Kidney glomerular epithelial cell (primary cell): ENCODE measurements around the gene FLOT2.
"Not testable (repeated sequence)": the region's sequence is repeated elsewhere in the genome, so short reads cannot be mapped to it uniquely, and the experiment has no call there.

Experiments used
- DNase-seq: peaks from one replicate; lab custom pipeline; 2025; lab: John Stamatoyannopoulos, UW

The FLOT2 gene

GRCh38 chr17:28873839-28874238 is 23.7 kb downstream of the FLOT2 start:
- no peak for DNase-seq

DNA sequence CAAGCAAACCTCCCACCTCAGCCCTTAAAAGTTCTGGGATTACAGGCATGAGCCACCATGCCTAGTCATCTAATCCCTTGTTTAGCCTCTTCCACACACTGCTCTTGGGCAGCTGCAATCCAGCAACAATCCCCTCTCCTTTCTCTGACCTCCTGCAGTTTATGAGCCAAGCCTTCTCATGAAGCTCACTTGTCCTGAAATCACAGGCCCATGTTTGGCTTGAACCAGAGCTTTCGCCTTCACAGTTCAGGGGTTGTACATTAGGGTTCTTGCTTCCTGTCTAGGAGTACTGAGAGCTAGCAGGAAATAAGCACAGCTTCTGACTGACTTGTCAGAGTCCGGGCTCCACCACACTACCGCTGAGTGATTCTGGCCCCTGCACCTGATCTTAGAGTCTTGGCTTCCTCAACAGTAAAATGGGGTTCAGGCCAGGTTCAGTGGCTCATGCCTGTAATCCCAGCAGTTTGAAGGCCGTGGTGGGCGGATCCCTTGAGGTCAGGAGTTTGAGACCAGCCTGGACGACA is 26.4 kb downstream of the FLOT2 start:
- DNase-seq: no peak

DNA sequence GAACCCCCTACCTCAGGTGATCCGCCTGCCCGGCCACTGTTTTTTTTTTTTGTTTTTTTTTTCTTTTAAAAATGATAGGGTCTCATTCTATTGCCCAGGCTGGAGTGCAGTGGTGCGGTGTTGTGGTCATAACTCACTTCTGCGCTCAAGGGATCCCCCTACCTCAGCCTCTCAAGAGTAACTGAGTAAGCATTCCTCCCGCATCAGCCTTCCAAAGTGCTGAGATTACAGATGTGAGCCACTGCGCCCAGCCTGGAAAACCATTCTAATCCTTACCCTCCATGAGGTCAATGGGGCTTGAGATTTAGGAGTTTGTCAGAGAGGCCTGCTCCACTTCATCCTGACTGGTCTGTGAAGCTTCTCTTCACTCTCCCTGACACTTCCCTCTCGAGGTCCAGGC is 30.3 kb downstream of the FLOT2 start:
- DNase-seq: no peak

DNA sequence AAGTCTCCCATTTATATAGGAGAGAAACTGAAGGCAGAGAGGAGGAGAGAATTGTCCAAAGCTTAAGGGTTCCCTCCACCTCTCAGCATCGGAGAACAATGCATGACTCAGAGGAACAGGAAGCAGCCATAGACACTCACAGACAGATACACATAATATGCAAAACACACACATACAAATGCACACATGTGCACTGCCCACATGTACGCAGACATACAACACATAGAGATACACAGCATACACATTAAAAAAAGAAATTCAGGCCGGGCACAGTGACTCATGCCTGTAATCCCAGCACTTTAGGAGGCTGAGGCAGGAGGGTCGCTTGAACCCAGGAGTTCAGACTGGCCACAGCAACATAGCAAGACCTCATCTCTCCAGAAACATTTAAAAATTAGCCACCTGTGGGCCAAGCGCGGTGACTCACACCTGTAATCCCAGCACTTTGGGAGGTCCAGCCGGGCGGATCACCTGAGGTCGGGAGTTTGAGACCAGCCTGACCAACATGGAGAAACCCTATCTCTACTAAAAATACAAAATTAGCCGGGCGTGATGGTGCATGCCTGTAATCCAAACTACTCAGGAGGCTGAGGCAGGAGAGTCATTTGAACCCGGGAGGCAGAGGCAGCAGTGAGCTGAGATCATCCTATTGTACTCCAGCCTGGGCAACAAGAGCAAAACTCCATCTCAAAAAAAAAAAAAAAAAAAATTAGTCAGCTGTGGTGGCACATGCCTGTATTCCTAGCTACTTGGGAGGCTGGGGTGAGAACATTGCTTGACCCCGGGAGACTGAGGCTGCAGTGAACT is 31.4 kb downstream of the FLOT2 start:
- peak; percentile 4 for DNase-seq

GRCh38 chr17:28864991-28865849 is 32.3 kb downstream of the FLOT2 start:
- DNase-seq: no peak

DNA sequence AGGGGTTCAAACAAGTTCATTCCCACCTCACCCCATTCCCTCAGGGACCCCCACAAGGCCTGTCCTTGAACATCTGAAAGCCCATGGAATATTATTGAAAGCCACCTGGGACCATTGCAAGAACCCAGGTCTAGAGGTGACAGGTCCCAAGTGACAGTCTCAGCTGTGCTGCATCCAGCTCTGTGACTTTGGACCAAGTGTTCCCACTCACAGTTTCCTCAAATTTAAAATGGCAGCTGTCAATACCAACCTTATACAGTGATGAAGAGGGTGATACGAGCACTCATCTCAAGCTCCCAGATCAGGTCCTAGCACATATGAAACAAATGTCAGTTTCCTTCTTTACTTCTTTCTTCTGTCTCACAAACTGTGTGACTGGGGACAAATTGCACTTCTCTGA is 33.6 kb downstream of the FLOT2 start:
- no peak for DNase-seq

DNA sequence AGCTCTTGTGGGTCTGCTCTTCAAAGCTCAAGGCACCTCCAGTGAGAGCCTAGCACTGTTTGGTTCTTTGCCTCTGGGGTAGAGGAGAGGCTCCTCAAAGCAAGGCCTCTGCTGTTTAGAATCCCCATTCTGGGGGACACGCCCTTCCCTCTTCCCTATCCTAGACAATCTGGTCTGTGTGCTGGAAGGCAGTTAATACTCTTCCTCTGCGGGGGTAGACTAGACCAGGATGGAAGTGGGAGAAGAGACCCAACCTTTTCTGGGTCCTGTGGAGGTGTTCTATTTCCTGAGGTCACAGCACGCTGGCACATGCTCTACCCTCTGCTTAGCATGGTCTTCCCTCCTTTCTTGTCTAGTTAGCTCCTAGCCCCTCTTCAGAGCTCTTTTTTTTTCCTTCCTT is 35.0 kb downstream of the FLOT2 start:
- no peak for DNase-seq

DNA sequence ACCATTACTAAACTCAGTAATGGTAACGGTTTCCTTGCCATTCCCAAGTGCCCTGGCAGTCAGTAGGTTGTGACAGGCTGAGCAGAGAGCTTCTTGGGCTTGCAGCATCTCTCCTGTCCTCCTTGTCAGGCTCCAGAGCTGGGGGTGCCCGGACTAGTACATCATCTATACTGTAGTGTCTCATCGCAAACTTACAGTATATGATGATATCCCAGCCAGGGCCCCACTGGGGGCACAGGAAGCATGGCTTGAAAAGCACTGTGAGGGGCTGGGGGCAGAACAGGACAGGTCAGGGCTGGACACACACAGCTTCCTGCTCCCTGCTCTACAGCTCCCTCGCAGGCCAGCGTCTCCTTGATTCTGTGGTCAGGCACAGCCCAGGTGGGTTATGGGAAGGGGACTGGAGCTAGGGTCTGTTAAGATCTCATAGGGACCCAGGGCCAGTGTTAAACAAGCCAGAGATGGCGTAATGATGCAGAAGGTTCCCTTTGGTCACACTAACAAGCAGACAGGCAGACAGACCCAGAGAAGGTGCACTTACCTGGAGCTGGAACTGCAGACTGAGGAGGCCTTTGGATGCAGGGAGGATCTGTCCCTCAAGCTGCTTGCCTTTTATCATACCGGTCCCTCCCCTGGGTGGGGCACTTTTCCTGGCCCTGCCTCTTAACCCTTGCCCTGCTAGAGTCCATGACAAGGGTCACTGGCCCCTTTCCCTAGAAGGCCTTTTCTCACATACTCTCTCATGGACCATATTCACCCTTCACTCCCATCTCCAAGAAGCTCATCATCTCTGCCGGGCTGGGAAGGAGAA is 35.9 kb downstream of the FLOT2 start:
- no peak for DNase-seq

DNA sequence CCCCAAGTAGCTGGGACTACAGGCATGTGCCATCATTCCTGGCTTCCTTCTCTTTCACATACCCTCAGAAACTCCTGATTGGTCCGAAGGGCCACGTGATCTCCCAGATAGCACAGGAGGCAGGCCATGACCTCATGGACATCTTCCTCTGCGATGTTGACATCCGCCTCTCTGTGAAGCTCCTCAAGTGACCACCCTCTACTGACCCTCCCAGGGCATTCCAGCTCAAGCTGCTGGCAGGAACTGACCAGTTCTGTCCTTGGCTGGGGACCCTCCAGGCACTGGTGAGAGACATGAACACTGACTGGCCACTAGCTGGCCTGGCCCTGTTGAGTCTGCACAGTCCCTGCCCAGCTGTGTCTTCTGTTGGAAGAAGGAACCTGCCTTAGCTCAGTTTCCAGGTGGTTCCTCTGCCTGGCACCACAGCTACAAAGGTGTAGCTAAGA is 37.1 kb downstream of the FLOT2 start:
- DNase-seq: no peak

GRCh38 chr17:28858801-28859355 is 38.7 kb downstream of the FLOT2 start:
- no peak for DNase-seq

DNA sequence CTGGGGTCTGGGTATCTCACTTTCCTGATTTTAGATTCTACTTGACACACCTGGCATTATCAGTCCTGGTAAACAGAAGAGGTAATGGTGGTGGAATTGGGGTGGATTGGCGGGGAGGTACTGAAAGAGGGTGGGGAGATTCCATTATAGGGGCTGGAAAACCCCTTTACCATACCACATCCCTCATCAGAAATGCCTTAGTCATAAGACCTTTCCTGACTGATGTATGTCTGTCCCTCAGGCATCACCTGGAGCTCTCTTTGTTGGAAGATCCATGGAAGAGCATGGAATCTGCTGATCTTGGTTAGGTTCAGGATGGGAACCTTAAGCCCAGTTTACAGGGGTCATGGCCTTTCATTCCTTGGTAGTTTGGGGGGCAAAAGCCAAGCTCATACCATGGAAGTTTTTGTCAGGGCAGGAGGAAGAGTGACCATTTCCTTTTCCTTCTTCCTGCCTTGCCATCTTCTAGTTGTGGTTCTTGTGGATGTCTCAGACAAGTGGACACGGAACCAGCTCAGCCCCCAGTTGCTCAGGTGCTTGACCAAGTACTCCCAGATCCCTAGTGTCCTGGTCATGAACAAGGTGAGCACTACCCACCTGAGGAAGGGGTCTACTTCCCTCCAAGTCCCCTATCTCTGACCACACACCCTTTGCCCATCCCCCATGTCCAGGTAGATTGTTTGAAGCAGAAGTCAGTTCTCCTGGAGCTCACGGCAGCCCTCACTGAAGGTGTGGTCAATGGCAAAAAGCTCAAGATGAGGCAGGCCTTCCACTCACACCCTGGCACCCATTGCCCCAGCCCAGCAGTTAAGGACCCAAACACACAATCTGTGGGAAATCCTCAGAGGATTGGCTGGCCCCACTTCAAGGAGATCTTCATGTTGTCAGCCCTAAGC is 39.4 kb downstream of the FLOT2 start:
- DNase-seq: no peak

DNA sequence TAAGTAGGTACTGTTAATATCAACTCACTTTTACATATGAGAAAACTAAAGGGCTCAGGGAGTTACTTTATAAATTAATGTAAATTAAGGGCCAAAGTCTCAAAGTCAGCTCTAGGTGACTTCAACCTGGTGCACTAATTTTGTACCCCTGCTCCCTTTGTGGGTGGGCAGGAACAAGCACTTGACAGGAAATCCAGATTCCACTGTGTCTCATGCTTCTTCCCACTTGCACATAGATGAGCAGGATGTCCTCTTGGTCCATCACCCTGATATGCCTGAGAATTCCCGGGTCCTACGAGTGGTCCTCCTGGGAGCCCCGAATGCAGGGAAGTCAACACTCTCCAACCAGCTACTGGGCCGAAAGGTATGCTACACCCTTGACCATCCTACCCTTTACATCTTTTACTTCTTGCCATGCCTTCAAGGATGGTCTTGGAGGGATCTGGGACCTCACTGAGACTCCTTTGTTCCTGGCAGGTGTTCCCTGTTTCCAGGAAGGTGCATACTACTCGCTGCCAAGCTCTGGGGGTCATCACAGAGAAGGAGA is 41.4 kb downstream of the FLOT2 start:
- no peak for DNase-seq

- no peak for DNase-seq
Measured at GRCh38 chr17:28855336-28855679, 42.2 kb downstream of the FLOT2 start.

- peak; percentile 86 for DNase-seq
Measured at GRCh38 chr17:28854457-28855335, 42.8 kb downstream of the FLOT2 start, which contains the start of gene ERAL1. TSS of gene ERAL1 (plus strand) at chr17:28855016. CDS start at chr17:28855035, 19 bp downstream.

- no peak for DNase-seq
Measured at GRCh38 chr17:28853295-28853694, 44.2 kb downstream of the FLOT2 start.

GRCh38 chr17:28849281-28849680 is 48.3 kb downstream of the FLOT2 start:
- DNase-seq: no peak

DNA sequence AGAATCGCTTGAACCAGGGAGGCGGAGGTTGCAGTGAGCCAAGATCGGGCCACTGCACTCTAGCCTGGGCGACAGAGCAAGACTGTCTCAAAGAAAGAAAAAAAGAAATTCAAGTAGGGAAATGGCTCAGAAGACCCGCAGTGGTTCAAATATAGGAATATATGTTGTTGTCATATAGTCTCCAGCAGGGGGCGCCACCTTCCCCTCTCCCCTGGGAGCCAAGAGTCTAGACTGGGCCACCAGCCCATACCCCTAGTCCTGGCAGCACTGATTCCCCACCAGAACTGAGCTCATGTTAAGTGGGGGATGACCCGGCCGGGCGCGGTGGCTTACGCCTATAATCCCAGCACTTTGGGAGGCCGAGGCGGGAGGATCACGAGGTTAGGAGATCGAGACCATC is 48.9 kb downstream of the FLOT2 start:
- not testable (repeated sequence) for DNase-seq

DNA sequence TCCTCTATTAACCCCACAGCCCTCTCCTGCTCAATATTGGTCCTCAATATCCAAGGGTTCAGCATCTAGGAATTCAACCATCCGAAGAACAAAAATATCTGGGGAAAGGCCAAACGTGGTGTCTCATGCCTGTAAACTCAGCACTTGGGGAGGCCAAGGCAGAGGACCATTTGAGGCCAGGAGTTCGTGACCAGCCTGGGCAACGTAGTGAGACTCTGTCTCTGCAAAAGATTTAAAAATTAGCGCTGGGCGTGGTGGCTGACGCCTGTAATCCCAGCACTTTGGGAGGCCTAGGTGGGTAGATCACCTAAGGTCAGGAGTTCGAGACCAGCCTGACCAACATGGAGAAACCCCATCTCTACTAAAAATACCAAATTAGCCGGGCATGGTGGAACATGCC is 50.8 kb downstream of the FLOT2 start:
- DNase-seq: not testable (repeated sequence)

- DNase-seq: no peak
Measured at GRCh38 chr17:28846231-28846630, 51.3 kb downstream of the FLOT2 start.

GRCh38 chr17:28843816-28844148 is 53.8 kb downstream of the FLOT2 start:
- DNase-seq: no peak
